H4 (cell line): ENCODE measurements around the gene OR2T2. TPM values are rescaled to one million over a fixed set of nuclear protein-coding genes. Genes with fewer than 3 reads are reported as not detected.
A peak's percentile ranks its signal among the peaks of the same experiment; 100 is the strongest.
"Not testable (repeated sequence)": the region's sequence is repeated elsewhere in the genome, so short reads cannot be mapped to it uniquely, and the experiment has no call there.

Experiments
- DNase-seq: peaks from one replicate; pipeline ENCODE4 v3.0.0-alpha.2; 2015; ENCODE audit warnings: low spot score
- total RNA-seq: library from RNA; depleted of rRNA; stranded (reverse); fragments of >200 nt; shearing (Covaris generic); gene quantifications from 2 replicates; pipeline ENCODE4 v1.2.3, GENCODE V29; 2014; rRNA removed

The OR2T2 gene, protein sequence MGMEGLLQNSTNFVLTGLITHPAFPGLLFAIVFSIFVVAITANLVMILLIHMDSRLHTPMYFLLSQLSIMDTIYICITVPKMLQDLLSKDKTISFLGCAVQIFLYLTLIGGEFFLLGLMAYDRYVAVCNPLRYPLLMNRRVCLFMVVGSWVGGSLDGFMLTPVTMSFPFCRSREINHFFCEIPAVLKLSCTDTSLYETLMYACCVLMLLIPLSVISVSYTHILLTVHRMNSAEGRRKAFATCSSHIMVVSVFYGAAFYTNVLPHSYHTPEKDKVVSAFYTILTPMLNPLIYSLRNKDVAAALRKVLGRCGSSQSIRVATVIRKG
- total RNA-seq: not detected in 2 replicates

DNA sequence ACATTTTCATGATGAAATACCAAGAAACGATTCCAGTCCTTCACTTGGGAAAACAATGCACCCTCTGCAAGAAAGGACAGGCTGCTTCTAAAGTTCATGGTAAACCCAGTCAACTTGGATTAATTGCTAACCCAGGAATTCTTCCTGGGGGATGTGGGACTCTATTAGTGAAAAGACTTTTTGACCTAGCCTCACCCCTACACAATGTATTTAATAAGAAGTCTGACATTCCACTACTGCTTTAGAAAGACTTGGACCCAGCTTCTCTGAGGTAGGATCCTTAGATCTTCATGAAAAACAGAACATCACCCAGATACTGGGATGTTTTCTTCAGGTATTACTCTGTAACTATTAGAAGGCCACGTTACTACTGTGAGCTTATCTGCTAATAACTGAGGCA is at the start of gene OR2T2:
Gene OR2T2 (plus strand): TSS at position 239 of the 400 bp plus-strand sequence. CDS start 7,161 bp downstream, outside the sequence.
- DNase-seq: not testable (repeated sequence)

DNA sequence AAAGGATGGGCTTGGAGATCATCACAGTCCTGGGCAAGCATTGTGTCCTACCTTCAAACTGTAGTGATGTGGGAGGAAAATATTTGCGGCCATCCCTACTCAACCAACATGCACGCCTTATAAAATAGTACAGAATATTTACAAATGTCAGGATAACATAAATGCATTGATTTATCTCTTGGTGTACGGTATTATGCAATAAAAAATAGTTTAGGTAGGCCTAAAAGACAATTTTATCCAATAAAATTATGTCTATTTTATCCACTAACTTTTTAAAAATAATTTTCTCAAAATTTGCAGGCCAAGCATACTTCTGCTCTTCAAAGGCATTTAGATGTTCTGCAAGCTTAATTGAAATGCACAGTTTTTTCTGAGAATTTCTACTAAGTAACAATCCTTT is 42.7 kb upstream of the OR2T2 start, which contains the start of gene OR2T1:
Gene OR2T1 (plus strand): TSS at position 301 of the 400 bp plus-strand sequence. CDS start 3,100 bp downstream, outside the sequence.
- no peak for DNase-seq

DNA sequence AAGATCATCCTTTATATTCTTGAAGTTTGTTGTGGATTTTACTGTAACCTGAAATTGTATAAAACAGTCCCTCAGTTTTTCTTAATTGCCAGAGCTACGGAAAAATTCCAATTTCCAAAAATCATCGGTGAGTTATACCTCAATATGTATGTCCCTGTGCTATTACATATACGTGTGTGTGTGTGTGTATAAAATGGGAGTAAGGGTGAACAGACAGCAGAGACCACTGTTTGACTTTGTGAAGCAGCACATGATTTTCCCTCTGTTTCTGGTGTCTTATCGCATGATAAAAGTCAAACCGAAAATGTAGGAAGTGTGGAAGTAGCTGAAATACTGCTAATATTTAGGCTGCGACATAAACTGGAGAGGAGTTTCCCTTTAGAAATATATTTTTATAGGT is 41.4 kb upstream of the OR2T2 start:
- peak; percentile 20 for DNase-seq

DNA sequence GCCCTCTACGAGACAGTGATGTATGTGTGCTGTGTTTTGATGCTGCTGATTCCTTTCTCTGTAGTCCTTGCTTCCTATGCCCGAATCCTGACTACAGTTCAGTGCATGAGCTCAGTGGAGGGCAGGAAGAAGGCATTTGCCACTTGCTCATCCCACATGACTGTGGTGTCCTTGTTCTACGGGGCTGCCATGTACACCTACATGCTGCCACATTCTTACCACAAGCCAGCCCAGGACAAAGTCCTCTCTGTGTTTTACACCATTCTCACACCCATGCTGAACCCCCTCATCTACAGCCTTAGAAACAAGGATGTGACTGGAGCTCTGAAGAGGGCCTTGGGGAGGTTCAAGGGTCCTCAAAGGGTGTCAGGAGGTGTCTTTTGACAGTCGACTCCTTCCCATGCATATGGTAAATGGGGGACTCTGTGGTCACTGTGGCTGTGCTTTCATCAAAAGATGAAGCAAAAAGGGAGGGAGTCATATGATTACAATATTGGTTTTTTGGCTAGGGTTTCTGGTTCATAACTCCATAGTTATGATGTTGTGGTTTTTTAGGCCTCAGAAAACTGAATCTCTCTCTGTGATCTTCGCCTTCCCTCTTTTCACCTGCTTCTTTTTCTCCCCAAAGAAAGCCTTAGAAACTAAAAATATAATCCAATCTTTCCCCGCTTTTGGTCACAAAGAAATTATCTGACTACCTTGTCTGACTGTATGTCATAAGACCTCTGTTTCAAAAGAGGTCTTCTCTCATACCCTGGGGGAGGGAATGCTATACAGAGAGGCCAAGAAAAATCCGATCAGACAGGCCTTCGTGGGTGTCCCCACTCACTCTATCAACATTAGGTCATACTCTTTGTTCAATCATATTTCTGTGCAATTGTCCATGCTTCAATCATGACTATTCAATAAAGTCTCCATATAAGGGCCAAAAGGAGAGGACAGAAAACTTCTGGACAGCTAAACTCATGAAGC is 38.4 kb upstream of the OR2T2 start:
- no peak for DNase-seq

DNA sequence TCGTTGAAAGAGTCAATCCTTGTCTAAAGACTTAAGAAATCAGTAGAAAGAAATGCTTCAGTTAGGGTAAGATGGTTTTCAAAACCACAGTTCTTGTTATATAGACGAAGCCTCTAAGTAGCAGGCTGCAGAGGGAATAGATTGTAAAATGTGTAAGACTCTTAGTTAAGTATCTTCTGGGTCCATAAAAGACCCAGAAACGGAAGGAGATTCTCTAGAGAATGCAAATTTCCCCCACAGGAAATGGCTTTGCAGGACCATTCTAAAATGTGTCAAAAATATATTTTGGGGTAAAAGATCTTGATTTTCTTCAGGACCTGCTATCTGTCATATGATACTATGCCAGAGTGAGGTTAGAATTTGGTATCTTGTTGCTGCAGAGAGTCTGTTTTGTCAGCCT is 29.2 kb upstream of the OR2T2 start:
- no peak for DNase-seq

DNA sequence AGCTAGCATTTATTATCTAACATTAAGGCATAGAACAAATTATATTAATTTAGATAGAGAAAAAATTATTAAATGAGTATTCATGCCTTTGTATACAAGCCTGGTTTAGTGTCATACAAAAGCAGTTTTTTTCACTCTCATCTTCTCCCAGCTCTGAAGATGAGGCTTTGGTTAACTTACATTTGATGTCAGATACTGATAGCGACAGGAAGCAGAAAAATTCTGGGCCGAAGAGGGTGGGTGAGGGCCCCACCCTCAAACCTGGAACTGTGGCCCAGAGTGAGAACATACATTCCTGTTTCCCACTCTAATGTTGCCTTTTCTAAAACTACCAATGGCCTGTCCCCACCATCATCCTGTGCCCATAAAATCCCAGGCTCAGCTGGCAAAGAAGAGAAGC is 27.6 kb upstream of the OR2T2 start:
- DNase-seq: no peak

DNA sequence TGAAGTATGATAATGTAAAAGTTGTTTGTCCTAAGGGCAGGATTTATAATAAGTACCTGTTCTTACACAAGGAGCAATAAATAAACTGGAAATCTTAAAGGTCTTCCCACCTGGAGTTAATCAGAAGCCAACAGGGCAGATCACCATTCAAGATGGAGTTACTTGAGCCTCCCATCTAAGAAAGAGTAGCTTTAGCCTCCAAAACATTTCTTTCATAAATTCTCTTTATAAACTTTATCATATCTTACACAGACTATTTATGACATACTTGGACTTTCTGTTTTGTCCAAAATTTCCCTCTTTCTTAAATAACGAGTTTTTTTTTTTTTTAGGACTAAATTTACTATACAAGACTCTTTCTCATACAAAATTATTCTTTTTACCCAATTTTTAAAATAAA is 24.1 kb upstream of the OR2T2 start:
- no peak for DNase-seq

DNA sequence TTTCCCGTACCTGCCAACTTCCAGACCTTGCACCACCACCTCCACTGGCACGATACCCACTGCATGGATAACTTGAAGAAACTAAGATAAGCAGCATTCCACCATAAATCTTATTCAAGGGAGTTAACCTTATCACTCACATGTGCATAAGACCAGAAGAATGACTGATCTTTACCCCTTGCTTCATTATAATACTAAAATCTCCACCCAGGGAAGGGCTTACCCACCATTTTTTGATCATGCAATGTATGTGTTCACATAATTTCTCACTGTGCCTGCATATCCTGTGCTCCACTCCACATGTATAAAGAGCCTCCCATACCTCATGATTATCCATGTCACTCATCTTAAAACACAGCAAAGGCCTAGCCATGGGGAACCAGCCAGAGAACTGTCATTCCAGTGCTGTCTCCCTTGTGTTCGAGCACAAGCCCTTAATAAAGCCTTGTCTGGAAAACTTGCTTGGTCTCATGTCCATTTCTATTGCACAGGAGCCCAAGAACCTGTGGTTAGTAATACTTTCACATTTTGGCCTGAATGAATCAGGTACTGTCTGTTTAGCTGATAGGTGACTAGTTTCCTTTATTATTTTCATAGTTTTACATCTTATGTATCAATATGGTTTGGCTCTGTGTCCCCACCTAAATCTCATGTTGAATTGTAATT is 17.8 kb upstream of the OR2T2 start:
- not testable (repeated sequence) for DNase-seq

DNA sequence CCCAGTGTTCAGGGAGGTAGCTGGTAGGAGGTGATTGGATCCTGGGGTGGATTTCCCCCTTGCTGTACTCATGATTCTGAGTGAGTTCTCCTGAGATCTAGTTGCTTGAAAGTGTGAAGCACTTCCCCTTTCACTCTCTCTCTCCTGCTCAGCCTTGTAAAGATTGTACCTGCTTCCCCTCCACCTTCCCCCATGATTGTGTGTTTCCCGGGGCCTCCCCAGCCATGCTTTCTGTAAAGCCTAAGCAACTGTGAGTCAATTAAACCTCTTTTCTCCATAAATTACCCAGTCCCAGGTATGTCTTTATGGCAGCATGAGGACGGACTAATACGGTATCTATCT is 17.3 kb upstream of the OR2T2 start:
- not testable (repeated sequence) for DNase-seq

DNA sequence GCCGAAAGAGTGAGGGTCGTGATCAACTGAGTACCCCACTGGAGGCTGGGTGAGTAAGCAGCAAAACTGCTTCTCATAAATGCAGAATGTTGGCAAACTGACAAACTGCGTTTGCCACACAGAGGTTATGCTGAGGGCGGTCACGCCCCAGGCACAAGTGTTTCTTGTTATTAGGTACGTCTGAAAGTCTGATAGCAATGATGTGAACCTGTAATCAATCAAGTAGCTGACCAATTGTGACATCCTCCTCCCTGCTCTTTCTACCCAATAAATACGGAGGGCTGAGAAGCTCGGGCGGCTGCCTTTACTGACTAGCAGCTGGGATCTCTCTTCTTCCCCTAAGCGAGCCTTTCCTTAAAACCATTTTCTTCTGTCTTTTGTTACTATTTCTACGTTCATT is 13.8 kb upstream of the OR2T2 start:
- DNase-seq: not testable (repeated sequence)

DNA sequence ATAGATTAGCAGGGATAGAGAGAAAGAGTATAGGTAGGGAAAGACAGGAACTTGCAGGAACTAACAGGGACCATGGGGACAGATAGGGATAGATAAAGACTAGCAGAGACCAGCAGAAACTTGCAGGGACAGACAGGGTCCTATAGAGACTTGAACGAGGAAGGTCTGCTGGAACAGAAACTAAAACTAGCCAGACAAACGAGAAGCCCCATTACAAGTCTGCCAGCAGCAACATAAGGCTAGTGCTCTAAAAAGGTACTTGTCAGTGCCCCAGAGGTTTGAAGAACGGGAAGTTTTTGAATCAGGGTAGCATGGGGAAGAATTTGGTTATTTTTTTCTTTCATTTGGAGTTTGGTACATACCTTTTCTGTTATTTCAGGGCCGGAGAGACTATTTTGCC is 13.2 kb upstream of the OR2T2 start:
- DNase-seq: not testable (repeated sequence)

DNA sequence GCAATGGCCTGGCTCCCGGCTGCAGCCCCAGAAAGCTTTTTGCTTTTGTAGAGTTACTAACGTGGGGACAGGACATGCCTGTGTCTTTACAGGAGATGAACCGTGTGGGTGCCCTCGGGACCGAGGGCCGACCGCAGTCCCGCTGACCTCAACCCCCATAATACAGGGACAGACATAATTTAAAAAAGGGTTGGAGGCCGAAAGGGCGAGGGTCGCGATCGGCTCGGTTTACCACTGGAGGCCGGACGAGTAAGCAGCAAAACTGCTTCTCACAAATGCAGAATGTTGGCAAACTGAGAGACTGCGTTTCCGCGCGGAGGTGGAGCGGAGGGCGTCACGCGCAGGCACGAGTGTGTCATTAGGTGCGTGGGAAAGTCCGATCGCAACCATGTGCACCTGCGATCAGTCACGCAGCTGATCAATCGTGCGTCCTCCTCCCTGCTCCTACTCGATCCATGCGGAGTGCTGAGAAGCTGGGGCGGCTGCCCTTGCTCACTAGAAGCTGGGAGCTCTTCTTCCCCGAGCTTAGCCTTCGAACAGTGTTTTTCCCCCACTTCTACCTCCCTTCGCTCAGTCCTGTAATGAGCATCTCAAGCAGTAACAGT is 11.5 kb upstream of the OR2T2 start:
- not testable (repeated sequence) for DNase-seq

DNA sequence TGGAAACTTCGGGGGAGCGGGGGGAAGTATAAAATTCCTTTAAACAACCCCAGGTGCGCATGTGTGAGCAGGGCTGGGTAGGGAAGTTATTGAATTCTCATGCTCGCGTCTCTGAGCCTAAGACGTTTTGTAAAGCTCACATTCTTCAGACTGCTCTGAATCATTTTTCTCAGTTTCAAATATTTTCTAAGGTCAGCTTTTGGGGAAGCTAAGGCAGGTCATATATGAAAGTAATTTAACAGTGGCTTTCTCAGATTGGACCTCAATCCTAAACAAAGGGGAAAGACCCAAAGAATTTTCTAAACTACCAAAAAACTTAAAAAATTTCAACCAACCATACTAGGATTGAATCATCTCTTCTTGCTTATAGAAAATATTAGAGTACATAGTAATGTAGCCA is 10.5 kb upstream of the OR2T2 start:
- DNase-seq: not testable (repeated sequence)

DNA sequence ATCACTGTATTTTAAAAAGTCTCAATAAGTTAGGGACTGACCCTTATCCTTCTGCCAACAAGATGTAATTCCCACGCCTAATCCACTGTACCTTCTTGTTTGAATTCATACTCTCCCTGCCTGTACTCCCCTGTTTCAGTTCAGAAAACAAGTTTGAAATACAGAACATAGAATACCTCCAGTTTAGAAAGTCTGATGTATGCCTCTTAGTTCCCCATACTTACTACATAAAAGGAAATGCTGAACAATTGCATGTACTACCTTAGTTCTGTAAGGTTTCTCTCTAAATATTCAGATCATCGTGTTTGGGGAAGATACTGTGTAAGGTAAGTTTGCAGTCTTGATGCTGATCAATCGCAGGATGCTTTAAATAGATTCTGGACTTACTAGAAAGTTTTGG is 9.1 kb upstream of the OR2T2 start:
- DNase-seq: not testable (repeated sequence)

DNA sequence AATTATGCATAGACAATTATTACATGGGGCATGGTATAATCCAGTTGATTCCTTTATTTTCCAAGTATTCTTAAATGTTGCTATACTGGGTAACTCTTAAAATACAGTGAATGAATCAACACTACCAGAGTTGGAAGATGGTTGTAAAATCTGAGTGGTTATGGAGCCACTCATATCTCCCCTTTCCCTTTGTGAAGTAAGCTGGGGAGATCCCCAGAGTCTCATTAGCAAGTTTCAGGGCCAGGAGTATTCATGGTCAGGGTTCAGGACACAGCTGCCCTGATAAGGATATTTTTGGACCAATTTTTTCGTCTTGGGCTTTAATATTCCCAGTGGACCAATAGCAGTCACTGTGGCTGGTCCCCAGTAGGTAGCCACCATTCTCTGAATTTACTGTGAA is 6.8 kb upstream of the OR2T2 start:
- not testable (repeated sequence) for DNase-seq

DNA sequence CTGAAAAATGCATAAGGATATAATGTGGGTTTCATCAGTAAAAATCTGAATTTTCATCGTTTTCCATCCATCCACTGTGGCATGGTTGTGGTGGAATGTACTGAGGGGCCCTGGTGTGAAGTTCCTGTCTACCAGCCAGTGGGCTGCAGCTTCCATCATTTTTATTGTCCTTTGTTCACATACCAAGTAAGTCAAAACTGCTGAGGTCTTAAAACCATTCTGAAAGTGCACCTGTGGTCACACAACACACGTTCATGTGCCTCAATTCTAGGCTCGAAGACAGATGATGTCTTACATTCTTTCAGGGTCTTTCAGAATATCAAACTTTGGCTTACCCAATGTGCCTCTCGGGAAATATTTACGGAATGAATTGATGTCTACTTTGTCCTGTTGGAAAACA is 6.2 kb upstream of the OR2T2 start:
- DNase-seq: not testable (repeated sequence)

DNA sequence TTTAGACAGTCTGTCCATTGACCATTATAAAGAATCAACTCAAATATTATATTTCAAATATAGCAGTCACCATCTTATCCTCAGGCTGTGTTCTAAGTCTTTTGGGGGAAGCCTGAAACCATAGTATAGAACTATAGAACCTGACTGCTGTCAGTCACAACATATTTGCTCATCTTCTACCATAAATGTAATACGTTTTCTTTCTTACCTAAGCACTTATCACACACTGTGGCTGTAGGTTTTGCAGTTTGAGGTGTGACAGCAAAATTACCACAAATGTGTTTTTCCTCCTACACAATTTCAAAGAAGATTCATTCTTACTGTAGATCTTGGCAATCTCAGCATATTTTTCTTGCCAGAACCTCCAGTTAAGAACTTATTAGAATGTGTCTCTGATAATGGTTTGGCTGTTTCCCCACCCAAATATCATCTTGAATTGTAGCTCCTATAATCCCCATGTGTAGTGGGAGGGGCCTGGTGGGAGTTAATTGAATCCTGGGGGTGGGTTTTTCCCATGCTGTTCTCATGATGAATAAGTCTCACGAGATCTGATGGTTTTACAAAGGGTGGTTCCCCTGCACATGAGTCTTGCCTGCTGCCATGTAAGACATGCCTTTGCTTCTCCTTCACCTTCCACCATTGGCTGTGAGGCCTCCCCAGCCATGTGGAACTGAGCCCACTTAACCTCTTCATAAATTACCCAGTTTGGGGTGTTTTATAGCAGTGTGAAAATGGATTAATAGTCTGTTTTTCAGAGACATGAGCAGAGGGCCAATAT is 2.7 kb upstream of the OR2T2 start:
- DNase-seq: not testable (repeated sequence)

DNA sequence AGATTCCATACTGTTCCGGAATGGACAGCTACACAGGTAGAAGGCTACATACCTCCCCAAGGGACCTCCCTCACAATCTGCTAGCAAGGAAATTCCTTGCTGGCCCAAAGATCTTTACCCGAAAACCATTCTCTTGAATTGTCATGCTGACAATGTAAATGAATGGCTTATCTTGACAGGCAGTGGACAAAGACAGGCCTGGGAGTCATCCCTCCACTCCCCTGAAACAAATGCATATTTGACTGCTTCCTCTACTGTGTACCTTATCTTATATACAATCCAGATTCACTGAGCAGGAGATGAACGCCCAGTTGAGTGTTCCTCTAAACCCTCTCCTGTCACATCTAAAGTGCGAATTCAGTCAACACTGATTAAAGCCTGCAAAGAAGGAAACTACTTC is 834 bp upstream of the OR2T2 start:
- not testable (repeated sequence) for DNase-seq

DNA sequence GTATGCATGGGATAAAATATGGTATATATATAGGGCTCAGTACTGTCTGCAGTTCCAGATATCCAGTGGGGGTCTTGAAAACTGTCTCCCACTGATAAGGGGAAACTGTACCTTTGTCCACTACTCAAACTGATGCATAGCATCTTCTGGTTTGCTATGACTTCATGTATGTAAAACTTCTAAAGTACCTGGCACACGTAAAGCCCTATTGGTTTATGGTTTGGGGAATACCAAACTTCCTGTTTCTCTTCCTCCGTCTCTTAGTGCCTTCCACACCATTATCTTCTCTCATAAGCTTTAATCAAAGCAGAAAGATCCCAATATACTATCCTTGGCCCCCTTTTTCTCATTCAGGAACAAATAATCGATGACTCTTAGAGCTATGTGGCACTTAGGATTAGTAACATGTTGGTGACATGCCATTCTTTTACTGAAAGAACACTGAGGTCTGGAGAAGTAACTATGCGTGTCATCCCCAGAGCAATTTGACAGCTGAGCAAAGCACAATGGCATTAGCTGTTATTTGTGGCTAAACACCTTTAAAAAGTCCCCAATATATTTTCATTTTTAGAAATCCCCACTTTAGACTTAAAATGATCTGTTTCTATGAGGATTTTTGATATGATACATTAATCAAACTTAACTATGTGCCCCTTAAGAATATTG is 3.1 kb downstream of the OR2T2 start:
- DNase-seq: not testable (repeated sequence)

DNA sequence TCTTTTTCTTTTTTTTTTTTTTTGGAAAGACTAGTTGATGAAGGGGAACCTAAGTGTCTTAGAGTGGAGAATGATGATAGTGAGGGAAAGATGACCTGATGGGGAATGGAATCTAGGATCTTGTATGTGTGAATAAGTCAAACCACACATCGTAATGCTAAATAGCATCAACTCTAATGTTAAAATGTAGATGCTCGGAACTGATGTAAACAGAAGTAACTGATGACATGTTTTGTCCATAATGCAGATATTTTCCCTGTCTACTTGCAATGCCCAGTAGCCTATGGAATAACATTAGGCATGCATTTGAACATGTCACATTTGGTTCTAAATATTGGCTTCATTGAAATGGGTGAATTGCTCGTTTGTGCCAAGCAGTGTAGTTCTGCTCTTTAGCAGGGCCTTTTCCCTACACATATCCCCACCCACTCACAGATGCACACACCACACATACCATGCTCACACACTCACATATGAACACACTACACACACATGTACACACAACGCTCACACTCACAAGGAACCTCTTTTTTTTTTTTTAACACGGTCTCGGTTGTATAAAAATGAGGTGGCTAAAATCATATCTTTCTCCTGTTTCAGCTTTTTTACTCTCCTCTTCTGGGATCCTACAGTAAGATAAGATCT is 4.5 kb downstream of the OR2T2 start:
- DNase-seq: not testable (repeated sequence)
